ENCODE measurements around the gene DOHH.
A peak's percentile ranks its signal among the peaks of the same experiment; 100 is the strongest.

DOHH gene

GRCh38 chr19:3494051-3494450 is 6.4 kb downstream of the DOHH start:
- FAIRE-seq (no peak), DNase-seq (ENCODE audit: insufficient read length) (peak; percentile 62)
- TF ChIP-seq POLR2A (IDR thresholded peaks at IDR 0.05; ENCODE audit: low read depth, low read length) (no peak), POLR2AphosphoS5 (IDR thresholded peaks at IDR 0.05; ENCODE audit: low read depth, low read length) (no peak), TAF1 (IDR thresholded peaks at IDR 0.05; ENCODE audit: borderline replicate concordance, low read depth, low read length) (no peak)

- DNase-seq (ENCODE audit: insufficient read length) (no peak), FAIRE-seq (no peak)
- no peak for TF ChIP-seq POLR2A (IDR thresholded peaks at IDR 0.05; ENCODE audit: low read depth, low read length)
- TF ChIP-seq POLR2AphosphoS5 (IDR thresholded peaks at IDR 0.05; ENCODE audit: low read depth, low read length) = no peak
- no peak for TF ChIP-seq TAF1 (IDR thresholded peaks at IDR 0.05; ENCODE audit: borderline replicate concordance, low read depth, low read length)
These were observed 6.8 kb downstream of the DOHH start for GRCh38 chr19:3493651-3494050.

- FAIRE-seq (no peak), DNase-seq (ENCODE audit: insufficient read length) (no peak)
- TF ChIP-seq POLR2A (IDR thresholded peaks at IDR 0.05; ENCODE audit: low read depth, low read length) = no peak
- TF ChIP-seq POLR2AphosphoS5 (IDR thresholded peaks at IDR 0.05; ENCODE audit: low read depth, low read length) = no peak
- no peak for TF ChIP-seq TAF1 (IDR thresholded peaks at IDR 0.05; ENCODE audit: borderline replicate concordance, low read depth, low read length)
These were observed 7.6 kb downstream of the DOHH start for GRCh38 chr19:3492919-3493318.

GRCh38 chr19:3492131-3492839 is 8.2 kb downstream of the DOHH start:
- DNase-seq (ENCODE audit: insufficient read length) (no peak), FAIRE-seq (no peak)
- no peak for TF ChIP-seq POLR2A (IDR thresholded peaks at IDR 0.05; ENCODE audit: low read depth, low read length)
- TF ChIP-seq POLR2AphosphoS5 (IDR thresholded peaks at IDR 0.05; ENCODE audit: low read depth, low read length) = no peak
- TF ChIP-seq TAF1 (IDR thresholded peaks at IDR 0.05; ENCODE audit: borderline replicate concordance, low read depth, low read length) = no peak

GRCh38 chr19:3491396-3492119 is 8.9 kb downstream of the DOHH start:
- TF ChIP-seq POLR2AphosphoS5 (IDR thresholded peaks at IDR 0.05; ENCODE audit: low read depth, low read length) = no peak
- TF ChIP-seq POLR2A (IDR thresholded peaks at IDR 0.05; ENCODE audit: low read depth, low read length) = no peak
- TF ChIP-seq TAF1 (IDR thresholded peaks at IDR 0.05; ENCODE audit: borderline replicate concordance, low read depth, low read length) = no peak
- DNase-seq (ENCODE audit: insufficient read length) (no peak), FAIRE-seq (no peak)

GRCh38 chr19:3483226-3483628 is 17.2 kb downstream of the DOHH start, which contains the start of gene SMIM44:
Gene SMIM44, minus strand, starts transcription at chr19:3483441. Its CDS starts 38 bp downstream, at chr19:3483403.
- DNase-seq (ENCODE audit: insufficient read length) = no peak
- TF ChIP-seq POLR2AphosphoS5 (IDR thresholded peaks at IDR 0.05; ENCODE audit: low read depth, low read length) = no peak
- TF ChIP-seq POLR2A (IDR thresholded peaks at IDR 0.05; ENCODE audit: low read depth, low read length) = no peak
- TF ChIP-seq TAF1 (IDR thresholded peaks at IDR 0.05; ENCODE audit: borderline replicate concordance, low read depth, low read length) = no peak
- FAIRE-seq = no peak

GRCh38 chr19:3482507-3483225 is 17.8 kb downstream of the DOHH start:
- no peak for DNase-seq (ENCODE audit: insufficient read length)

GRCh38 chr19:3481241-3482090 is 19.0 kb downstream of the DOHH start:
- no peak for TF ChIP-seq POLR2A (IDR thresholded peaks at IDR 0.05; ENCODE audit: low read depth, low read length)
- TF ChIP-seq POLR2AphosphoS5 (IDR thresholded peaks at IDR 0.05; ENCODE audit: low read depth, low read length) = no peak
- no peak for TF ChIP-seq TAF1 (IDR thresholded peaks at IDR 0.05; ENCODE audit: borderline replicate concordance, low read depth, low read length)
- FAIRE-seq (no peak), DNase-seq (ENCODE audit: insufficient read length) (no peak)

More at GRCh38 chr19:3482507-3483225, 17.8 kb downstream of the DOHH start:
- TF ChIP-seq POLR2AphosphoS5 (IDR thresholded peaks at IDR 0.05; ENCODE audit: low read depth, low read length) = no peak
- TF ChIP-seq TAF1 (IDR thresholded peaks at IDR 0.05; ENCODE audit: borderline replicate concordance, low read depth, low read length) = no peak
- TF ChIP-seq POLR2A (IDR thresholded peaks at IDR 0.05; ENCODE audit: low read depth, low read length) = no peak
- no peak for FAIRE-seq

- DNase-seq (ENCODE audit: insufficient read length) (no peak), FAIRE-seq (no peak)
- TF ChIP-seq TAF1 (IDR thresholded peaks at IDR 0.05; ENCODE audit: borderline replicate concordance, low read depth, low read length) (no peak), POLR2AphosphoS5 (IDR thresholded peaks at IDR 0.05; ENCODE audit: low read depth, low read length) (no peak), POLR2A (IDR thresholded peaks at IDR 0.05; ENCODE audit: low read depth, low read length) (no peak)
These were observed 19.9 kb downstream of the DOHH start, which contains the start of gene SMIM24 for GRCh38 chr19:3480383-3481091. Gene SMIM24, minus strand, starts transcription at chr19:3480525. Its CDS starts 62 bp downstream, at chr19:3480463.

- FAIRE-seq (no peak), DNase-seq (ENCODE audit: insufficient read length) (no peak)
- TF ChIP-seq POLR2A (IDR thresholded peaks at IDR 0.05; ENCODE audit: low read depth, low read length) = no peak
- no peak for TF ChIP-seq TAF1 (IDR thresholded peaks at IDR 0.05; ENCODE audit: borderline replicate concordance, low read depth, low read length)
- no peak for TF ChIP-seq POLR2AphosphoS5 (IDR thresholded peaks at IDR 0.05; ENCODE audit: low read depth, low read length)
These were observed 20.6 kb downstream of the DOHH start for GRCh38 chr19:3479834-3480215.

All from GM12892 (cell line).